HepG2 (cell line): Measurements from ENCODE around the gene DHX8. TPM values are rescaled to one million over a fixed set of nuclear protein-coding genes. Genes with fewer than 3 reads are reported as not detected.

Source experiments
- AGO2 ChIP-seq: fragments of 200-400 bp; formaldehyde crosslinking; optimal IDR thresholded peaks from 2 replicates; pipeline ENCODE3; 2017; ENCODE audit warnings: mild to moderate bottlenecking, low read depth, low read length, moderate library complexity
- AHDC1 ChIP-seq: sonication (generic); formaldehyde crosslinking; IDR thresholded peaks from 2 replicates; pipeline ENCODE4 v1.5.1; 2020; ENCODE audit warnings: mild to moderate bottlenecking, missing genetic modification reagents, borderline replicate concordance
- ARID2 ChIP-seq: sonication (generic); formaldehyde crosslinking; IDR thresholded peaks from 2 replicates; pipeline ENCODE4 v1.8.1; 2022; ENCODE audit warnings: mild to moderate bottlenecking, missing genetic modification reagents, borderline replicate concordance
- HDAC1 ChIP-seq: sonication (generic); formaldehyde crosslinking; IDR thresholded peaks from 2 replicates; pipeline ENCODE4 v1.5.1; 2020; ENCODE audit warnings: mild to moderate bottlenecking, missing genetic modification reagents
- HIVEP1 ChIP-seq: sonication (generic); formaldehyde crosslinking; IDR thresholded peaks from 2 replicates; pipeline ENCODE4 v1.4.0; 2020; ENCODE audit warnings: mild to moderate bottlenecking, missing genetic modification reagents
- MLXIP ChIP-seq: sonication (generic); formaldehyde crosslinking; IDR thresholded peaks from 2 replicates; pipeline ENCODE4 v1.9.0; 2021; ENCODE audit warnings: missing genetic modification reagents, borderline replicate concordance
- PHF8 ChIP-seq: sonication (generic); formaldehyde crosslinking; IDR thresholded peaks from 2 replicates; pipeline ENCODE4 v1.5.0; 2020; ENCODE audit warnings: missing genetic modification reagents
- ZFP37 ChIP-seq: sonication (generic); formaldehyde crosslinking; IDR thresholded peaks from 2 replicates; pipeline ENCODE4 v1.4.0; 2020; ENCODE audit warnings: missing genetic modification reagents, borderline replicate concordance
- ZNF687 ChIP-seq: sonication (generic); formaldehyde crosslinking; IDR thresholded peaks from 2 replicates; pipeline ENCODE4 v1.5.1; 2020; ENCODE audit warnings: mild to moderate bottlenecking, missing genetic modification reagents, moderate library complexity
- polyA plus RNA-seq, 8 experiments: library from polyadenylated mRNA; depleted of rRNA in 3 of 8; stranded (reverse) in 7 of 8; unstranded in 1 of 8; fragments of >200 nt; fragmentation: Illumina TruSeq in 4 of 8; extraction: Trizol in 4 of 8; gene quantifications; 2 replicates each; pipeline versions ENCODE4 v1.2.1 to v1.2.3, GENCODE V29; 2011 to 2016; ENCODE audit warnings: low read depth in 4 of 8, missing spikeins in 1 of 8, mixed read lengths in 1 of 8; ENCODE audit not compliant: insufficient read depth in 1 of 8
- total RNA-seq, 5 experiments: library from RNA; depleted of rRNA; stranded (reverse); fragments of >200 nt; fragmentation: Illumina TruSeq; extraction: Trizol; gene quantifications; 2 replicates each; pipeline ENCODE4 v1.2.3, GENCODE V29; 2016; ENCODE audit warnings: low read depth in 1 of 5

The DHX8 gene
- total and polyA plus RNA-seq, 2 of the 13 experiments (the other 11 are each of a cell fraction or from before 2014, with no cell fraction given), result 24.8 to 48.9 TPM

- no peak for TF ChIP-seq PHF8 (CRISPR knock-in tag)
- TF ChIP-seq ZFP37 (CRISPR knock-in tag), result no peak
- TF ChIP-seq ZNF687 (CRISPR knock-in tag), result peak; percentile 56
- 0 out of 2 replicates have a peak, but pooled peaks have one; percentile 26 for TF ChIP-seq AHDC1 (CRISPR knock-in tag)
- TF ChIP-seq AGO2, result peak; percentile 62
- 0 out of 2 replicates have a peak, but pooled peaks have one; percentile 6 for TF ChIP-seq HIVEP1 (CRISPR knock-in tag)
- TF ChIP-seq HDAC1, result no peak
- TF ChIP-seq ARID2, result no peak
- TF ChIP-seq MLXIP (CRISPR knock-in tag), result no peak
These were observed 48.8 kb downstream of the DHX8 start (continued) for GRCh38 chr17:43532581-43532980.
